GM21786 (cell line): Measurements from ENCODE around the gene GABPB2.
"Not testable (repeated sequence)": the region's sequence is repeated elsewhere in the genome, so short reads cannot be mapped to it uniquely, and the experiment has no call there.

ENCODE experiments used
- ATAC-seq: cut with Tn5 transposase; IDR thresholded peaks from one replicate; pipeline ENCODE4 v1.9.1; 2021; ENCODE audit not compliant: unreplicated experiment

GABPB2 gene

GRCh38 chr1:151059109-151060006 lies 11.2 kb upstream of the GABPB2 start, which contains the start of gene CDC42SE1:
Gene CDC42SE1, minus strand, starts transcription at chr1:151059622. Its CDS starts 3,892 bp downstream, at chr1:151055730.
- peak; percentile 69 for ATAC-seq

GRCh38 chr1:151060007-151060656 lies 10.4 kb upstream of the GABPB2 start, which contains the start of gene MLLT11:
Gene MLLT11, plus strand, starts transcription at chr1:151060397. Its CDS starts 6,828 bp downstream, at chr1:151067225.
- ATAC-seq: no peak

GRCh38 chr1:151060657-151061421 lies 9.7 kb upstream of the GABPB2 start:
- no peak for ATAC-seq

- ATAC-seq: no peak
Measured at GRCh38 chr1:151061704-151062103, 8.9 kb upstream of the GABPB2 start.

DNA sequence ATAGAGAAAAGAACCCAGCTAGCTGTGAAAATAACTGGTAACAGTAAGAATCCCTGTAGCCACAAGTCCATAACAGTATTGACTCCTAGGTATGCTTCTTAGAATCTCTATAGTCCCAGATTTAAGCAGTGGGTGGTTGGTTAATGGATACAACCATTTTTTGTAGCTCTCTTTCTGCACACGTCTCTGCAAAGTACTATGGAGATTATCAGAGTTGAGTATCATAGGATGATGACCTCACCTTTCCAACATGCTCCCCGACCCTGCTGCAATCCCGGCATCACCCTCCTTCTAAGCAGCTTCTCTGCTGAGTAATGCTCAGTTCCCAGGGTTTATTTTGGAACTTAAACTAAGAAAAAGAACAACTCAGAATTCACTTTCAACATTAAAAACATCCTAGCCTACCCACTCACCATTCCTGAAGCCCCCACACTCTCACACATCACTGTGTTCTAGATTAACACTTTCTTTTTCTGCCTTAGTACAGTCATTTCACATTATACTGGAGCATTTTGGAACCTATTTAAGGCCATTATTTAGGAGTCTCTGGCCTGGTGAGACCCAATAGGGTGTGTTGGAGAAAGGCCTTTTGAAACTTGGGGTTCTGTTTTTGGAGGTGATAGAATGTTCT lies 7.7 kb upstream of the GABPB2 start:
- ATAC-seq: no peak

GRCh38 chr1:151065089-151065645 lies 5.4 kb upstream of the GABPB2 start:
- ATAC-seq: no peak

- no peak for ATAC-seq
Measured at GRCh38 chr1:151067185-151067584, 3.4 kb upstream of the GABPB2 start.

- ATAC-seq: no peak
Measured at GRCh38 chr1:151069103-151069486, 1.5 kb upstream of the GABPB2 start.

GRCh38 chr1:151072224-151072623 lies 1.7 kb downstream of the GABPB2 start:
- ATAC-seq: no peak

DNA sequence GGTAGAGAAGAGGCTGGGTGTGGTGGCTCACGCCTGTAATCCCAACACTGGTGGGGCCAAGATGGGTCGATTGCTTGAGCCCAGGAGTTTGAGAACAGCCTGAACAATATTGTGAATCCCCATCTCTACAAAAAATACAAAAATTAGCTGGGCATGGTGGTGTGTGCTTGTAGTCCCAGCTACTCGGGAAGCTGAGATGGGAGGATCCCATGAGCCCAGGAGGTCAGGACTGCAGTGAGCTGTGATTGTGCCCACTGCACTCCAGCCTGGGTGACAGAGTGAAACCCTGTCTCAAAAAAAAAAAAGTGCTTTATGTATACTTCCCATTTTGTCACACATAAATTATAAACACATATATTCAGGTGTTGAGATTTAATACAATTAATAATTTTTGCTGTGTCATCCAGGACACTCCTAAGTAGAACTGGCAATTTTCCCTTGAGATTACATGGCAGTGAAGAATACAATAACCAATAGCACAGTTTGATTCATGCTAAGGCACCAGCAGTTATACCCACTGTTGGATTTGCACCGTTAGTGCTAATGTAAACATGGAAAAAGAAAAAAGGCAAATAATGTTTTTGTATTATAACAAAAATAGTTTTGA lies 15.5 kb downstream of the GABPB2 start:
- ATAC-seq: no peak

GRCh38 chr1:151097426-151097825 lies 26.9 kb downstream of the GABPB2 start:
- ATAC-seq: not testable (repeated sequence)

- no peak for ATAC-seq
Measured at GRCh38 chr1:151098126-151098525, 27.6 kb downstream of the GABPB2 start.

GRCh38 chr1:151104630-151105029 lies 34.1 kb downstream of the GABPB2 start:
- no peak for ATAC-seq

DNA sequence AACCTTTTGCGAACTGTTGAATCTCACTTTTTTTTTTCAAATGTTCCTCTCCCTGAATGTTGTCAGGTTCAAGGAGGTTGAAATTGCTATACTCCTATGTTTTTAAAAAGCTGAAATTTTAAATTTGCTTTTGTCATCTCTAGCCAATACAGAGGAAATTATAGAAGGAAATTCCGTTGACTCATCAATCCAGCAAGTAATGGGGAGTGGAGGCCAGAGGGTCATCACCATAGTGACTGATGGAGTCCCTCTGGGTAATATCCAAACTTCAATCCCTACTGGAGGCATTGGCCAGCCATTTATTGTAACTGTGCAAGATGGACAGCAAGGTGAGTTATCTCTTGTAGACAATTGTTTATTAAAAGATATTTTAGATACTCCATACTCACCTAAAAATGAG lies 36.3 kb downstream of the GABPB2 start:
- no peak for ATAC-seq

DNA sequence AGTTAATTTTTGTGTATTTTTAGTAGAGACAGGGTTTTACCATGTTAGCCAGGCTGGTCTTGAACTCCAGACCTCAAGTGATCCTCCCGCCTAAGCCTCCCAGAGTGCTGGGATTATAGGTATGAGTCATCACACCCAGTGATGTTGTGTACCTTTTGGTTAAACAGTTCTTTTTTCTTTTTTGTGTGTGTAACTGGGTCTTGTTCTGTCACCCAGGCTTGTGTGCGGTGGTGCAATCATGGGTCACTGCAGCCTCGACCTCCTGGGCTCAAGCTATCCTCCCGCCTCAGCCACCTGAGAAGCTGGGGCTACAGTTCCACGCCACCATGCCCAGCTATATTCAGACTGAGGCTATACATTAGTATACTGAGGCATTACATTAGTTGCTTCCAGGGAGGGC lies 37.8 kb downstream of the GABPB2 start:
- ATAC-seq: no peak

- no peak for ATAC-seq
Measured at GRCh38 chr1:151113877-151114276, 43.3 kb downstream of the GABPB2 start.

GRCh38 chr1:151124763-151125403 lies 54.3 kb downstream of the GABPB2 start:
- no peak for ATAC-seq

GRCh38 chr1:151128800-151129199 lies 58.2 kb downstream of the GABPB2 start:
- no peak for ATAC-seq

- ATAC-seq: no peak
Measured at GRCh38 chr1:151130987-151131586, 60.5 kb downstream of the GABPB2 start.
